Gastrocnemius medialis (tissue), 4 donors: ENCODE measurements around the gene GALNTL6.

Experiments used
- POLR2A ChIP-seq, 2 donors: fragments of 450-650 bp; IDR thresholded peaks; one replicate each; pipeline ENCODE4 v1.6.1; 2017; ENCODE audit warnings: antibody characterized with exemption in 2 of 2, mild to moderate bottlenecking in 2 of 2, moderate library complexity in 2 of 2
- TF ChIP-seq, protein P1 (sequence below), 5 experiments: fragments of 450-650 bp in 3 of 5; fragments of 200-600 bp in 2 of 5; sonication (generic) in 2 of 5; IDR thresholded peaks in 4 of 5; conservative IDR thresholded peaks in 1 of 5; 1 replicate in 4 of 5; 2 replicates in 1 of 5; pipeline ENCODE4 v1.5.1; 2016 to 2019; ENCODE audit warnings: antibody characterized with exemption in 5 of 5, mild to moderate bottlenecking in 3 of 5, moderate library complexity in 3 of 5

GRCh38 chr4:172787111-172787510 lies 973.9 kb downstream of the GALNTL6 start:
- TF ChIP-seq, protein P1, sequence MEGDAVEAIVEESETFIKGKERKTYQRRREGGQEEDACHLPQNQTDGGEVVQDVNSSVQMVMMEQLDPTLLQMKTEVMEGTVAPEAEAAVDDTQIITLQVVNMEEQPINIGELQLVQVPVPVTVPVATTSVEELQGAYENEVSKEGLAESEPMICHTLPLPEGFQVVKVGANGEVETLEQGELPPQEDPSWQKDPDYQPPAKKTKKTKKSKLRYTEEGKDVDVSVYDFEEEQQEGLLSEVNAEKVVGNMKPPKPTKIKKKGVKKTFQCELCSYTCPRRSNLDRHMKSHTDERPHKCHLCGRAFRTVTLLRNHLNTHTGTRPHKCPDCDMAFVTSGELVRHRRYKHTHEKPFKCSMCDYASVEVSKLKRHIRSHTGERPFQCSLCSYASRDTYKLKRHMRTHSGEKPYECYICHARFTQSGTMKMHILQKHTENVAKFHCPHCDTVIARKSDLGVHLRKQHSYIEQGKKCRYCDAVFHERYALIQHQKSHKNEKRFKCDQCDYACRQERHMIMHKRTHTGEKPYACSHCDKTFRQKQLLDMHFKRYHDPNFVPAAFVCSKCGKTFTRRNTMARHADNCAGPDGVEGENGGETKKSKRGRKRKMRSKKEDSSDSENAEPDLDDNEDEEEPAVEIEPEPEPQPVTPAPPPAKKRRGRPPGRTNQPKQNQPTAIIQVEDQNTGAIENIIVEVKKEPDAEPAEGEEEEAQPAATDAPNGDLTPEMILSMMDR (IDR thresholded peaks at IDR 0.05 in 4 of 5, conservative IDR thresholded peaks at IDR 0.05 in 1 of 5), result no peak
- TF ChIP-seq POLR2A (IDR thresholded peaks at IDR 0.05), result no peak
